ENCODE data around the gene TMEM45A. TPM values are rescaled to one million over a fixed set of nuclear protein-coding genes. Genes with fewer than 3 reads are reported as not detected.
"Not testable (repeated sequence)": the region's sequence is repeated elsewhere in the genome, so short reads cannot be mapped to it uniquely, and the experiment has no call there.

Gene TMEM45A
- polyA plus RNA-seq, 4 donors: 19.9 to 44.0 (median 27.7) TPM

- DNase-seq (ENCODE audit: low read depth in 4 of 4, low spot score in 3 of 4): no peak
These were observed 38.7 kb downstream of the TMEM45A start for GRCh38 chr3:100531093-100531492.

- no peak for DNase-seq (ENCODE audit: low read depth in 4 of 4, low spot score in 3 of 4)
These were observed 40.0 kb downstream of the TMEM45A start for GRCh38 chr3:100532411-100532810.

- DNase-seq (ENCODE audit: low read depth in 4 of 4, low spot score in 3 of 4): no peak
These were observed 40.8 kb downstream of the TMEM45A start for GRCh38 chr3:100533176-100533575.

GRCh38 chr3:100535610-100535943 is 43.2 kb downstream of the TMEM45A start:
- no peak for DNase-seq (ENCODE audit: low read depth in 4 of 4, low spot score in 3 of 4)

- no peak for DNase-seq (ENCODE audit: low read depth in 4 of 4, low spot score in 3 of 4)
These were observed 43.7 kb downstream of the TMEM45A start for GRCh38 chr3:100536093-100536492.

GRCh38 chr3:100537646-100538338 is 45.4 kb downstream of the TMEM45A start:
- DNase-seq (ENCODE audit: low read depth in 4 of 4, low spot score in 3 of 4): no peak

- DNase-seq (ENCODE audit: low read depth in 4 of 4, low spot score in 3 of 4): no peak
These were observed 45.9 kb downstream of the TMEM45A start for GRCh38 chr3:100538339-100538706.

- no peak for DNase-seq (ENCODE audit: low read depth in 4 of 4, low spot score in 3 of 4)
These were observed 48.4 kb downstream of the TMEM45A start for GRCh38 chr3:100540791-100541334.

GRCh38 chr3:100541428-100541827 is 49.0 kb downstream of the TMEM45A start:
- DNase-seq (ENCODE audit: low read depth in 4 of 4, low spot score in 3 of 4): not testable (repeated sequence)

GRCh38 chr3:100545371-100545770 is 53.0 kb downstream of the TMEM45A start:
- DNase-seq (ENCODE audit: low read depth in 4 of 4, low spot score in 3 of 4): no peak

- no peak for DNase-seq (ENCODE audit: low read depth in 4 of 4, low spot score in 3 of 4)
These were observed 53.8 kb downstream of the TMEM45A start for GRCh38 chr3:100546020-100546744.

GRCh38 chr3:100548053-100548452 is 55.6 kb downstream of the TMEM45A start:
- DNase-seq (ENCODE audit: low read depth in 4 of 4, low spot score in 3 of 4): no peak

GRCh38 chr3:100553618-100554372 is 61.4 kb downstream of the TMEM45A start:
- DNase-seq (ENCODE audit: low read depth in 4 of 4, low spot score in 3 of 4): no peak

- no peak for DNase-seq (ENCODE audit: low read depth in 4 of 4, low spot score in 3 of 4)
These were observed 61.9 kb downstream of the TMEM45A start for GRCh38 chr3:100554373-100554676.

- DNase-seq (ENCODE audit: low read depth in 4 of 4, low spot score in 3 of 4): no peak
These were observed 64.4 kb downstream of the TMEM45A start for GRCh38 chr3:100556673-100557310.

GRCh38 chr3:100558233-100558632 is 65.8 kb downstream of the TMEM45A start:
- no peak for DNase-seq (ENCODE audit: low read depth in 4 of 4, low spot score in 3 of 4)

- DNase-seq (ENCODE audit: low read depth in 4 of 4, low spot score in 3 of 4): no peak
These were observed 68.0 kb downstream of the TMEM45A start for GRCh38 chr3:100560426-100560825.

- DNase-seq (ENCODE audit: low read depth in 4 of 4, low spot score in 3 of 4): no peak
These were observed 69.2 kb downstream of the TMEM45A start for GRCh38 chr3:100561459-100562158.

GRCh38 chr3:100562224-100562857 is 69.9 kb downstream of the TMEM45A start:
- DNase-seq (ENCODE audit: low read depth in 4 of 4, low spot score in 3 of 4): no peak

GRCh38 chr3:100563228-100563627 is 70.8 kb downstream of the TMEM45A start:
- DNase-seq (ENCODE audit: low read depth in 4 of 4, low spot score in 3 of 4): no peak
